ENCODE measurements around the gene FRS2. TPM values are rescaled to one million over a fixed set of nuclear protein-coding genes. Genes with fewer than 3 reads are reported as not detected.

The FRS2 gene
- total RNA-seq, 1 donor from 2014 or later, result 31.2 TPM

DNA sequence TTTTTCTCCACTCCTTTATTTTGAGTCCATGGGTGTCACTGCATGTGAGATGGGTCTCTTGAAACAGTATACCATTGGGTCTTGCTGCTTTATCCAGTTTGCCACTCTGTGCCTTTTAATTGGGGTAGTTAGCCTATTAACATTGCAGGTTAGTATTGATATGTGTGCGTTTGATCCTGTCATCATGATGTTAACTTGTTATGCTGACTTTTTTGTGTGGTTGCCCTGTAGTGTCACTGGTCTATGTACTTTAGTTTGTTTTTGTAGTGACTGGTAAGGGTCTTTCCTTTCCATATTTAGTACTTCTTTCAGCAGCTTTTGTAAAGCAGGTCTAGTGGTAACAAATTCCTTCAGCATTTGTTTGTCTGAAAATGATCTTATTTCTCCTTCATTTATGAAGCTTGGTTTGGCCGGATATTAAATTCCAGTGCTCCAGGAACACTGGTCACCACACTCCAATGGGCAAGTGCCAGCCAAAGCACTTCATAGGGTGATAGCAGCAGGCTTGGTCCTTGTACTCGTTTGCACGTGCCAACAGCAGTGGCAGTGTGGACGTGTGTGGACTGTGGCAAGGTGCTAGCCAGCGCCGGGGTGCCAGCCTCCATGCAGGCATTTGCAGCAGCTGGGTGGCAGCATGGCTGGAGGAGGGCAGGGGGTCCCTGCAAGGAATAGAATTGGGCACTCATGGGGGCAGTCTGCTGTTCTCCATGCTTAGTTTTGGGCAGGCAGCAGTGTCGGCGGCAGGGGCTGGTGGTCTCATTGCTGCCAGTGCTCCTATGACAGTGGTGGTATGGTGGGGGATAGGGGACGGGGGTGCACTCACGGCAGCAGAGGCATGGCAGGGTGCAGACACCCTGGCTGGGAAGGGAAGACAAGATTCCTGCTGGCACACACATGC is 53.5 kb downstream of the FRS2 start:
- DNase-seq (ENCODE audit: extremely low read depth, low read depth, low spot score), result no peak

DNA sequence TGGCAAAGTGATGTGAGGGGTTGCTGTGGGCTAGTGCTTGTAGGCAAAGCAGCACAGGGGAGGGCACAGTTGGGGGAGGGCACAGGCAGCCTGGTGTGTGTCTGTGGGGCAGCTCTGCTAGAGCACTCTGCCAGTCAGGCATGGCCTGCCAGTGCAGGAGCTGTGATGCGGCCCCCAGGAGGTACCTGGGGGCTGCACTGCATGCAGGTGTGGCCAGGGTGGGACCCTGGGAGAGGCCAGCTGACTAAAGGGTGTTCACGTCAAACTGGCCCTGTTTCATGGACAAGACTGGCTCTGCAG is 54.1 kb downstream of the FRS2 start:
- DNase-seq (ENCODE audit: extremely low read depth, low read depth, low spot score), result no peak

DNA sequence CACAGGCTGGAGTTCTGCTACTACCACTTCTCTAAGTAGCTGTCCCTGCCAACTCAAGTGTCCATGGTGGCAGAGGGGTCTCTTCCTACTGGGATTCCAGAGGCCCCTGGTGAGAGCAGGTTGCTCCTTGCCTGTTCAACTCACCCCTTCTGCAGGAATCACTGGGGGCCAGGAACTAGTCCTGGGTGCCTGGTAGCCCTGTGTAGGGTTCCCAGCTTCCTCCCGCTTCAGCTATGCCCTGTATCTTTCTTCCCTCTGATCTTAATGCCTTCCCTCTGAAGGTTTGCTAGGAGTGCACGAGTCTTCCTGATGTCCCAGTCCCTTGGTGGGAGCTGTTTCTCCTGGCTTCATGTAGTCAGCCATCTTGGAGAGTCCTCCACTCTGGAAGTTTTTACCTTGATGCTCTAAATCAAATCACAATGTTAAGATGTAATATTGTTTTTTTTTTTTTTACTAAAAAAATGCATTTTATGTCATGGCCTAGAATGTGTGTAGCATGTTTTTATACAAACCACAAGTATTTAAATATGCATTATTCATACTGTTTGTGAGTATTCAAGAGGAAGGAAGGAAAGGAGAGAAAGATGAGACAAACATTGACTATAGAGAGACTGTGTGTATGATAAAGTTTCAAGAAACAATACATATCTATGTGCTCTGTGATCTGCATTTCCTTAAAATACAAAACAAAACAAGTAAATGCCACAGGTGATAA is 54.7 kb downstream of the FRS2 start:
- DNase-seq (ENCODE audit: extremely low read depth, low read depth, low spot score), result no peak

DNA sequence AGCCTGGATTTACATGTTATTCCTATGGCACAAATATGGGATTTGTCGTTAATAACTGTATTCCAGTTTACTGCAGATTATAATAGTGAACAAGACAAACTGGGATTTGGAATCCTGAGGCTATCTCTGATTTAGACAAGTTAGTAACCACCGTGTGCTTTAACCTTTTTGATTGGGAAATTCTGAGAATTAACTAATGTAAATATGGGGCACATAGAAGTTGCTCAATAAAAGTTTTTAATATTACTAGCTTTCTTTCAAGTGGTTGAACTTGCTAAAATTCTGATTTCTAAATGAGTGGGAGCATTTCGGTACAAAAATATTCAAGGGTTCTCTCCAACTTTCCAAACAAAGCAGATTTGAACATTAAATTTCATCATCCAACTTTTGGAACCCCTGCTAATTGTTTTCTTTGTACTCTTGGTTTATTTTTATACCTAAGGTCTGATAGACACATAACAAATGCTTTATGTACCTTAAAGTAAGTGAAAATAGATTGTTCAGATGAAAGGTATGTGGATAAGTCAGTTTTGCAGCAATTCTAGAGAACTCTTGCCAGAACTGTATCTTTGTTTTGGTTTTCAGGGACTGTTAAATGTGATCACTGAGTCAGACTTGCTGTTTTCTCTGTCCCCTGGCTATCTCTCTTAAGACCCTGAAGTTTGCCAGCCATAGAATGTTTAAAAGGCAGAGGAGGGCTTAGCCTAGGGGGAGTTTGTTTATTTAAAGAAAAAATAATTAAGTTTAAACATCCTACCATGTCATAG is 57.5 kb downstream of the FRS2 start:
- no peak for DNase-seq (ENCODE audit: extremely low read depth, low read depth, low spot score)

DNA sequence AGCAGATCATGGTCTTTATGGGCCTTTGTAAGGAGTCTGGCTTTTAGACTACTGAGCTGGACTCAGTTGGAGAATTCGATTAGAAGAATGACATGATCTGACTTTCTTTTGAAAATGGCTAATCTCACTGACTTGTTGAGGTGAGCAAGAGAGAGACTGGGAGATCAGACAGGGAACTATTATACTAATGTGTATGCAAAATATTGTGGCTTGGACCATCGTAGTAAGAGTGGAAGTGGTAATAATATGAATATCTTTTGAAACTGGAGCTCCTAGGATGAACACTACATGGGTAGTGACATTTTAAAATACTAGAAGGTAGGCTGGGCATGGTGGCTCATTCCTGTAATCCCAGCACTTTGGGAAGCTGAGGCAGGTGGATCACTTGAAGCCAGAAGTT is 58.8 kb downstream of the FRS2 start:
- no peak for DNase-seq (ENCODE audit: extremely low read depth, low read depth, low spot score)

DNA sequence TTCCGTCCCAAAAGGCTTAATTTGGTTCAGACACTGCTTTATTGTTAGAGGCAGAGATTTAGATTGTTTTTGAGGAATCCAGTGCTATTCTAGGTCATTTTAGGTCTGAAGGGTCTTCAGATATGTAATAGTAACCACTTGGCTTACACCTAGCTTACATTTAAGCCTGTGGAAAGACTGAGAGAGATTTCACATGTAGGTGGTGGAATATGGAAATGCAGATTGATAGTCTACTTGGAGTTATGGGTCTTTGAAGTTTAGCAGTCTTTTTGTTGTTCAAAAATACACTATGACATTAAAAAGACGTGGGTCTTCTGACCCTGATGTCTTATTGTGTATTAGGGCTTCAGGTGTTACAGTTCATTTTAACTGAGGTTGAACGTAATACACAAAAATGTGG is 63.7 kb downstream of the FRS2 start:
- DNase-seq (ENCODE audit: extremely low read depth, low read depth, low spot score), result no peak

DNA sequence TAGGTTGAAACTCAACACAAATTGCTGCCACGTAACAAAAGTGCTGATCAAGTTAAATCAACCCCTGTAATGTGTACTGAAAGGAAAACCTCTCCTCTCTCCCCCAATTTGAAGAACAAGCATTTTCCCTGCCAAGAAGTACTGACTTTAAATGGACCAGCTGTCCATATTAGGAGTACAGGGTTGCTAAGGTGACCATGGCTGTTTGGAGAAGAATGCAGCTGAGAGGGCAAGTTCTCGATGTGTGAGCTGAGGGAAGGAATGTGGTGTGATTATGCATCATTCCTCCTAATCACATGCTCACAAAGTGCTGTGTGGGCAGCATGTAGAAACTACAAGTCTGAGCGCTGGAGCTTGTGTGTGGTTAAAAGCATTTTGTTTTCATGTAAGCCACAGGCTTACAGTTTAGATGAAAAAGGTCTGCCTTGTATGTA is 64.2 kb downstream of the FRS2 start:
- peak; percentile 44 for DNase-seq (ENCODE audit: extremely low read depth, low read depth, low spot score)

DNA sequence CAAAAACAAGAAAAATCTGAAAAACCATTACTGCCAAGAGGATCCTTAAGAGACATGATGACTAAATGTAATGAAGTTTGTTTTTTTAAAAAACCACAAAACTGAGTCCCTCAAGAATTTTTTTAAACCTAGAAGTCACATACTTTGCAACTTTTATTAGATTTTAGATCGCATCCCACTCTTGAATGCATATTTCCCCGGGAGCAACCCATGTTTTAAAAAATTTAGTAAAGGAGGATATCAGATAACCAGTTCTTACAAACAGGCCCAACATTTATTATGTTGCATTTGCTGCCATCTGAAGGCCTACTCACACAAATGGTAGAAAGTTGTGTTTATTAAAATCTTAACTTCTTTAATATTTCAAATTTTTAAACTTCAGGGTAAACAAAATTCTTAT is 70.8 kb downstream of the FRS2 start:
- DNase-seq (ENCODE audit: extremely low read depth, low read depth, low spot score), result no peak

DNA sequence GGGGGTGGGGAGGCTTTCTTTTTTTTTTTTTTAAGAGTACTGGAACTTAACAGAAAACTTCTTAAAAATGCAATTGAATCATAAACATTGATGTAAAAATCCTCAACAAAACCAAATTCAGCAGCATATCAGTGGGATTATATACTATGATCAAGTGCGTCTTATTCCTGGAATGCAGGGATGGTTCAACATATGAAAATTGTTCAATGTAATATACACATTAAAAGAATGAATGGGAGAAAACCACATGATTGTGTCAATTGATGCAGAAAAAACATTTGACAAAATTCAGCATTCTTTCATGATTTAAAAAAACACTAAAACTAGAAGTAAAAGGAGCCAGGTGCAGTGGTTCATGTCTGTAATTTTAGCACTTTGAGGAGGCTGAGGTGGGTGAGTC is 73.9 kb downstream of the FRS2 start:
- DNase-seq (ENCODE audit: extremely low read depth, low read depth, low spot score), result no peak

DNA sequence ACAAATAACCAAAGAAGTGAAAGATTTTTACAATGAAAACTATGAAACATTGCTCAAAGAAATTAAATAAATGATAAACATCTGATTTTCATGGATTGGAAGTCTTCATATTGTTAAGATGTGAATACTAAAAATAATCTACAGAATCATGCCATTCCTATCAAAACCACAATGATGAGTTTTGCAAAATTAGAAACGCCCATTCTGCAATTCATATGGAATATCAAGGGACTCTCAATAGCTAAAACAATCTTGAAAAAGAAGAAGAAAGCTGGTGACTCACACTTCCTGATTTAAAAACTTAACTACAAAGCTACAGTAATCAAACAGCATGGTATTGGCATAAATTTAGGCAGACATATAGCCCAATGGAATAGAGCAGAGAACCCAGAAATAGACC is 74.9 kb downstream of the FRS2 start:
- DNase-seq (ENCODE audit: extremely low read depth, low read depth, low spot score), result no peak

DNA sequence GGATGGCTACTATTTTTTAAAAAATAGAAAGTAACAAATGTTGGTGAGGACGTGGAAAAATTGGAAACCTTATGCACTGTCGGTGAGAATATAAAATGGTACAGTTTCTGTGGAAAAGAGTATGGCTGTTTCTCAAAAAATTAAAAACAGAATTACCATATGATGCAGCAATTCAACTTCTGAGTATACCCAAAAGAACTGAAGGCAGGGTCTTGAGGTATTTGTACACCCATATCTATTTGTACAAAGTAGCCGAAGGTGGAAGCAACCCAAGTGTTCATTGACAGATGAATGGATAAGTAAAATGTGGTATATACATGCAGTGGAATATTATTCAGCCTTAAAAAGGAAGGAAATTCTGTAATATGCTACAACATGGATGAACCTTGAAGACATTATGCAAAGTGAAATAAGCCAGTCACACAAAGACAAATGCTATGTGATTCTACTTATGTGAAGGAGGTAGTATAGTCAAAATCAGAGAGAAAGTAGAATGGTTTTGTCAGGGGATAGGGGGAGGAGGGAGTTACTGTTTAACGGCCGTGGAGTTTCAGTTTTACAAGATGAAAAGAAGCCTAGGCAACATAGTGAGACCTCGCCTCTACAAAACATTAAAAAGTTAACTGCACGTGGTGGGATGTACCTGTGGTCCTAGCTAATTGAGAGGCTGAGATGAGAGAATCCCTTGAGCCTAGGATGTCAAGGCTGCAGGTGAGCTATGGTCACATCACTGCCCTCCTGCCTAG is 76.7 kb downstream of the FRS2 start:
- DNase-seq (ENCODE audit: extremely low read depth, low read depth, low spot score), result no peak

DNA sequence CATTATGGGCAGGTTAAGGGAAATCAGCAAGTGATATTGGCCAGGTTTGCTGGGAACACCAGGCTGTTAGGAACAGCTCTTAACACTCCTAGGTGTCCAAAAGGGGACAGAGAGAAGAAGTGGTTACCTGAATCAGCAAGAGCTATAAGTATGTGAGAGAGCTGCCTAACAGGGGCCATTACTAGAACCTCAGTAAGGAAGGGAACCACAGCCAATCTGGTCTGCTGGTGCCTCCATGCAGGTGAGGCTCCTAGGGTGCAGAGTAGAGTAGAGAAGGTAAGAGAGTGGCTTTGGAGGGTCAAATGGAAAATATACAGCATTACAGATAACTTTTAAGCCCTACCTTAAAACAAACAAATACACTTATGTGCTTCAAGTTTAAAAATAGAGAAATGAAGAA is 78.5 kb downstream of the FRS2 start:
- DNase-seq (ENCODE audit: extremely low read depth, low read depth, low spot score), result no peak

DNA sequence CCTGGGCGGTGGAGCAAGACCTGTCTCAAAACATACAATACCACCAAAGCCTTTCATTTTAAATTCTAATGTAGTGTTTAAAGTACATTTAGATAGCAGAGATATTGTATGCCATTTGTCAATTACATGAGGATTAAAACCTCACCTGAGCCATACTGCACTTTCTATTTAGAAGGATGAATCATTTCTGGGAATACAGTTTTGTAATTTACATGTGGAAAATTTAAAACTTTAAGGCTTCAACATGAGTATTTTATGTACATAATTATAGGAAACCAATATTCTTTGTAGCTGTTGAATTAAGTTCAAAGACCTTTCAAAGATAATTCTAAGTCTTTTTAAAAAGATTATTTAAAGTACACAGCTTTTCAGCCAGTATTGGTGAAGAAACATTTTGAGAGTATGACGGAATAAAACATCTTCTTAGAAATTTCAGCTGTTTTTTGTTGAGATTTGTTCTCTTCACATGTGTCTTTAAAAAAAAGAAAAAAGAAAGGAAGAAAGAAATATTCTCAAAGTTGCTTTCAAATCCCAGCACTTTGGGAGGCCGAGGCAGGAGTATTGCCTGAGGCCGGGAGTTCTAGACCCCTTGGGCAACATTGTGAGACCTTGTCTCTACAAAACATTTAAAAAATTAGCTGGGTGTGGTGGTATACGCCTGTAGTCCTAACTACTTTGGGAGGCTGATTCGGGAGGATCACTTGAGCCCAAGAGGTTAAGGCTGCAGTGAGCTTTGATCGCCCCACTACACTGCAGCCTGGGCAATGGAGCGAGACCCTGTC is 80.6 kb downstream of the FRS2 start:
- DNase-seq (ENCODE audit: extremely low read depth, low read depth, low spot score), result no peak

DNA sequence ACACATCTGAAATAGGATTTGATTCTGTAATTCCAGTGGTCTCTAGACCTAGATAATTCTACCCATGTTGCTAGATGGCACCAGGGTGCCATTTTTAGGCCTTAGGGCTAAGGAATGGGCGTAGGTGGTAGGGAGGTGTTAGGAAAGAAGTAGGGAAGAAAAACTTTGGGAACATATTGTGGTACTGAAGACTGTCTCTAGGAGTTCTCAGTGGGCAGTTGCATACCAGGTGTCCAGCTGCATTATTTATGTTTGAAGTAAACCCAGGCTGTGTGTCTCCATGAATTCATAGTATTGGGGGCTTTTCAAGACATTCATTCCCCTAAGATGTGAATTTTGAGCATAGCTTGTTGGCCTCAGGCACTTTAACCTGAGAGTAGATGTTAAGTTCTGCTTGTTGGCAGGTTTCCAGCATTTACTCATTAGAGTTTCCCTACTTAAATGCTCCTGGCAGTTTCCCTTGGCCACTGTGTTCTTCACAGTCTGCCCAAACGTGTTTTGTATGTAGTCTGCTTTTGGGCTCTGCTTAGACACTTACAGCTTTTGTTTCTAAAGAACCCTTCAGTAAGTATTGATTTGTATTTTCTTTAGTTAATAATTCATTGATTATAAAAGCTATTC is 83.5 kb downstream of the FRS2 start:
- no peak for DNase-seq (ENCODE audit: extremely low read depth, low read depth, low spot score)

DNA sequence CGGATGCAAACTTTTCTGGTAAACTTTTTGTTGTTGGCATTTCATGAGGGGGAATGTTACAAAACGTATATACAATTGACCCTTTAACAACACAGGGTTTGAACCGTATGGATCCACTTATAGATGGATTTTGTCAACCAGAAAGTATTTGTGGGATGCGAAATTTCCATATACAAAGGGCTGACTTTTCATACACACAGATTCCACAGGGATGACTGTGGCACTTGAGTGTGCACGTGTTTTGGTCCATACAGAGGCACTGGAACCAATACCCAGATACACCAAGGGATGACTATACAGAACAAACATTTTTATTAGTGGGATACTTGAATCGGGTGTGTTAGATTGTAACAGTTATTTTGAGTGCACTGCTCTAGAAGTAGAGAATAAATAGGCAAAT is 85.3 kb downstream of the FRS2 start:
- no peak for DNase-seq (ENCODE audit: extremely low read depth, low read depth, low spot score)

DNA sequence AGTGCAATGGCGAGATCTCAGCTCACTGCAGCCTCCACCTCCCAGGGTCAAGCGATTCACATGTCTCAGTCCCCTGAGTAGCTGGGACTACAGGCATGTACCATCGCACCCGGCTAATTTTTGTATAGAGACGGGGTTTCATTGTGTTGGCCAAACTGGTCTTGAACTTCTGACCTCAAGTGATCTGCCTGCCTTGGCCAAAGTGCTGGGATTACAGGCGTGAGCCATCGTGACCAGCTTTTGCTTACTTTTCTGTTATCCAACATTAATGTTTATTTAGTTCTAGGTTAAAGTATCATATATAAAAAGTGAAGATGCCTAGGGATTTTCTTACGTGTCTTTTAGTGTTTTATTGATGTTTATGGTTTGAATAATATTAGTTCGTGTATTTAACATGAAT is 86.2 kb downstream of the FRS2 start:
- DNase-seq (ENCODE audit: extremely low read depth, low read depth, low spot score), result no peak

DNA sequence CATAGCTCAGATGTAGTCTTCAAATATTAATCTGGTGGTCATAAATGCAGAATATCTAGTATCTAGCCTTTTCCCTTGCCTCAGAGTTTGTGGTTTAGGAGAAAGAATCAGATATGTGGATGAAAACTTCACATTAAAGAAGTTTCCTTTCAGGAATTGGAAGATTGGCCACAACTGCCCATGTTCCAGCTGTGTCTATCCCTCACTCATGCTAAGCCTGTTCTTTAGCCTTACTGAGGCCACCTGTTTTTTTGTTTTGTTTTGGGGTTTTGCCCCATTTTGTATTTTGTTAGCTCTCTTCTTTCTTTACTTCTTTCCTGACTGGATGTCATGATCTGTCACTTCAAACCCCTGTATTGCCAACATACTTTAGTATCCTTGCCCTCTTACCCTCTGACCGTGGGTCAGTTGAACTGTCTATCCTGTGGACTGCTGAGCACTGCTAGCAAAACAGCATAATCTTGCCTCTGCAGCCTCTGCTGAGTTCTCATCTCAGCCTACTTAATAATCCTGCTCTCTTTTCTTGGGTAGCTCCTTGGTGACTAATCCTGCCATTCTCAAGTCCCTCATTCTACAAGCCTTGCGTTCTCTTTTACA is 93.1 kb downstream of the FRS2 start:
- no peak for DNase-seq (ENCODE audit: extremely low read depth, low read depth, low spot score)

DNA sequence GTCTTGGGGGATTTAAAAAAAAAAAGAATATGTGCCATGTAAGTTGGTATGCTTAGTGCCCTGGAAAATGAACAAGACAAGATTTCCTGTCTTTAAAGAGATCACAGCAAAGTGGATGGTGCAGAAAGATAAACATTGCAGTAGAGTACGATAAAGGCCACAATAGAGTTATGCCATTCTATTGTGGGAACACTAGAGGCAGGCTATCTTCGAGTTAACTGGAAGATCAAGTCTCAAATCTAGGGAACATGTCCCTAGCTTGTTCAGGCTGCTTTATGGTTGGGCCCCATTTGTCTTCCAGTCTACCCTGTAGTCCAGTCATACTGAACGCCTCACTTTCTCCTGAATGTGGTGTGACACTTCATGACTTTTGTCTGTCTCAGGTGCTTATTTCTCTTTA is 96.4 kb downstream of the FRS2 start:
- no peak for DNase-seq (ENCODE audit: extremely low read depth, low read depth, low spot score)

DNA sequence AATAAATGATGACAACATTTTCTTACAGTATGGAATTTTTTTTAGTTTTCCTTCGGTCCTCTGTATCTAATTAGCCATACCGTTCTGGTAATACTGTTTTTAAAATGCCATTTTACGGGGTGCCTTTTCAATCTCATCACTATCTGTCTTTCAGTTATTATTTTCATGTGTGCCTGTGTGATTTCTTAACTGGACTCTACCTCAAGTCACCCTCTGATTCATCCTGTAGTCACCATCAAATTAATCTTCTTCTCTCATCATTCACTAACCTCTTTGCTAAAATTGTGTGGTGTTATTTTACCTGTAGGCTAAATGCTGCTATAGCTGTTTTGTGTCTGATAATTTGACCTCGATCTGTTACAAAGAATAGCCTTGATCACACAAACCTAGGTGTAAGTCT is 99.0 kb downstream of the FRS2 start:
- DNase-seq (ENCODE audit: extremely low read depth, low read depth, low spot score), result no peak
